Endothelial cell of umbilical vein (primary cell): Measurements from ENCODE around the gene EFCAB8. TPM values are rescaled to one million over a fixed set of nuclear protein-coding genes. Genes with fewer than 3 reads are reported as not detected.

Experiments used
- BruUV-seq: library from RNA; stranded (reverse); fragments of 400-500 nt; replicated peaks from 2 replicates; lab custom pipeline; 2021; lab: Mats Ljungman, UMichigan
- CTCF ChIA-PET: fragments of 300-600, 350-600 bp; sonication (Branson Sonifier 250); formaldehyde crosslinking; loops from one replicate; lab custom pipeline; 2021; ENCODE audit warnings: antibody characterized with exemption, inconsistent platforms; lab: Charles Lee
- POLR2A ChIA-PET: fragments of 300-600, 350-600 bp; sonication (Branson Sonifier 250); formaldehyde crosslinking; loops from one replicate; lab custom pipeline; 2021; ENCODE audit warnings: antibody characterized with exemption, inconsistent platforms; lab: Charles Lee
- DNase-seq: peaks from one replicate; pipeline ENCODE4 v3.0.0-alpha.2; 2011; ENCODE audit warnings: low read depth, low spot score
- FAIRE-seq: peaks from 2 replicates; lab custom pipeline; 2011; peaks lifted over from hg19 to GRCh38; lab: Jason Lieb, UNC
- H2AFZ ChIP-seq: 2 replicates; pipeline ENCODE4 v1.6.0; 2012; ENCODE audit warnings: low read depth, low read length, control low read depth, inconsistent platforms
- H3K27ac ChIP-seq: 2 replicates; pipeline ENCODE4 v1.5.1; 2011; ENCODE audit warnings: low read depth, mild to moderate bottlenecking, control low read depth, low read length, moderate library complexity; ENCODE audit not compliant: insufficient read depth
- H3K27me3 ChIP-seq, 2 experiments: 2 replicates each; pipeline versions ENCODE4 v1.6.0 to v1.6.1; 2011; ENCODE audit warnings: low read length in 2 of 2, mixed read lengths in 1 of 2; ENCODE audit not compliant: control insufficient read depth in 2 of 2, insufficient read depth in 2 of 2
- H3K36me3 ChIP-seq, 2 experiments: 2 replicates in 1 of 2; 3 replicates in 1 of 2; pipeline ENCODE4 v1.5.1; 2011; ENCODE audit warnings: low read length in 2 of 2, mild to moderate bottlenecking in 1 of 2, moderate library complexity in 1 of 2; ENCODE audit not compliant: control insufficient read depth in 2 of 2, insufficient read depth in 2 of 2; ENCODE audit errors: extremely low read depth in 1 of 2
- H3K4me1 ChIP-seq: 3 replicates; pipeline ENCODE4 v1.5.1; 2011; ENCODE audit warnings: mild to moderate bottlenecking, low read length; ENCODE audit not compliant: control insufficient read depth, insufficient read depth; ENCODE audit errors: extremely low read depth
- H3K4me2 ChIP-seq: 2 replicates; pipeline ENCODE4 v1.6.1; 2011; ENCODE audit warnings: low read length, control low read depth, mixed read lengths; ENCODE audit not compliant: insufficient read depth
- H3K4me3 ChIP-seq, 3 experiments: fragments of 200-600 bp in 1 of 3; sonication (generic), shearing (Covaris generic) in 1 of 3; replicated peaks in 1 of 3; 2 replicates each; pipeline ENCODE4 v1.5.1; 2011 to 2016; ENCODE audit warnings: control low read depth in 3 of 3, low read length in 3 of 3, mild to moderate bottlenecking in 2 of 3, inconsistent platforms in 1 of 3, low read depth in 1 of 3, moderate library complexity in 1 of 3; ENCODE audit not compliant: insufficient read depth in 1 of 3
- H3K79me2 ChIP-seq: 2 replicates; pipeline ENCODE4 v1.6.0; 2012; ENCODE audit warnings: low read length, inconsistent platforms; ENCODE audit not compliant: control insufficient read depth, insufficient read depth
- H3K9ac ChIP-seq: replicated peaks from 2 replicates; pipeline ENCODE3; 2011; ENCODE audit warnings: low read length, control low read depth; ENCODE audit not compliant: insufficient read depth; ENCODE audit errors: extremely low read depth
- H3K9me1 ChIP-seq: replicated peaks from 3 replicates; pipeline ENCODE4 v1.6.0; 2011; ENCODE audit warnings: mild to moderate bottlenecking, low read length; ENCODE audit not compliant: control insufficient read depth, insufficient read depth; ENCODE audit errors: extremely low read depth
- H3K9me3 ChIP-seq: replicated peaks from 2 replicates; pipeline ENCODE4 v1.5.1; 2012; ENCODE audit warnings: low read length, inconsistent platforms; ENCODE audit not compliant: control insufficient read depth, insufficient read depth
- H4K20me1 ChIP-seq: replicated peaks from 2 replicates; pipeline ENCODE3; 2011; ENCODE audit warnings: mild to moderate bottlenecking, low read length; ENCODE audit not compliant: control insufficient read depth, insufficient read depth; ENCODE audit errors: extremely low read depth
- EZH2 ChIP-seq: IDR thresholded peaks from 2 replicates; pipeline ENCODE4 v1.6.1; 2012; ENCODE audit warnings: borderline replicate concordance, low read depth, mild to moderate bottlenecking, moderate library complexity, low read length, inconsistent platforms; ENCODE audit not compliant: severe bottlenecking
- FOS ChIP-seq: IDR thresholded peaks from 2 replicates; pipeline ENCODE4 v1.6.1; 2011; ENCODE audit warnings: mild to moderate bottlenecking, low read length, moderate library complexity, borderline replicate concordance; ENCODE audit not compliant: insufficient read depth
- GATA2 ChIP-seq: IDR thresholded peaks from 2 replicates; pipeline ENCODE4 v1.7.0; 2011; ENCODE audit warnings: low read depth, mild to moderate bottlenecking, moderate library complexity, mixed read lengths, low read length; ENCODE audit not compliant: insufficient read length, insufficient read depth
- JUN ChIP-seq: IDR thresholded peaks from 2 replicates; pipeline ENCODE4 v1.6.1; 2011; ENCODE audit warnings: borderline replicate concordance, low read depth; ENCODE audit not compliant: insufficient read length, insufficient read depth
- MYC ChIP-seq: IDR thresholded peaks from one replicate; pipeline ENCODE4 v1.6.1; 2011; ENCODE audit warnings: mild to moderate bottlenecking, low read depth, low read length
- POLR2A ChIP-seq: IDR thresholded peaks from 2 replicates; pipeline ENCODE4 v1.6.1; 2012; ENCODE audit warnings: low read depth, mild to moderate bottlenecking, control low read depth, low read length
- POLR2AphosphoS5 ChIP-seq: IDR thresholded peaks from 2 replicates; pipeline ENCODE4 v1.6.1; 2012; ENCODE audit warnings: low read depth, mild to moderate bottlenecking, control low read depth, low read length, moderate library complexity; ENCODE audit not compliant: insufficient read depth
- dilution Hi-C: fragments of 300-500 bp; cut with MboI; formaldehyde crosslinking; loops from one replicate; pipeline ENCODE4 v1.15.0; 2019; ENCODE audit warnings: low sequenced_read_pairs; ENCODE audit not compliant: extremely low pct_ligation_motif_present
- intact Hi-C: fragments of 100-400 bp; cut with micrococcal nuclease; formaldehyde crosslinking; loops from one replicate; pipeline ENCODE4 v1.10.0; 2022
- polyA plus RNA-seq, 4 experiments: library from polyadenylated mRNA; depleted of rRNA in 3 of 4; stranded (reverse) in 3 of 4; unstranded in 1 of 4; fragments of >200 nt; gene quantifications; 2 replicates each; pipeline versions ENCODE4 v1.2.1 to v1.2.3, GENCODE V29; 2011 to 2012; ENCODE audit warnings: missing spikeins in 1 of 4
- total RNA-seq: library from RNA; stranded (reverse); gene quantifications from 2 replicates; pipeline ENCODE4 v1.2.3, GENCODE V29; 2021
- TF ChIP-seq, protein P1 (sequence below), 2 donors: IDR thresholded peaks; 1 replicate in 1 of 2; 2 replicates in 1 of 2; pipeline ENCODE4 v1.5.1; 2011; ENCODE audit warnings: low read length in 2 of 2, mild to moderate bottlenecking in 2 of 2, moderate library complexity in 2 of 2, control low read depth in 1 of 2, inconsistent platforms in 1 of 2, low read depth in 1 of 2; ENCODE audit not compliant: insufficient read depth in 1 of 2; ENCODE audit errors: extremely low read depth in 1 of 2
- TF ChIP-seq, protein P2 (sequence below): IDR thresholded peaks from 2 replicates; pipeline ENCODE4 v1.6.1; 2011; ENCODE audit not compliant: insufficient read depth, insufficient read length

EFCAB8 gene
- total and polyA plus RNA-seq, 2 donors (not counting 3 experiments of a cell fraction or from before 2014, with no cell fraction given) = 0.01 to 0.31 TPM

DNA sequence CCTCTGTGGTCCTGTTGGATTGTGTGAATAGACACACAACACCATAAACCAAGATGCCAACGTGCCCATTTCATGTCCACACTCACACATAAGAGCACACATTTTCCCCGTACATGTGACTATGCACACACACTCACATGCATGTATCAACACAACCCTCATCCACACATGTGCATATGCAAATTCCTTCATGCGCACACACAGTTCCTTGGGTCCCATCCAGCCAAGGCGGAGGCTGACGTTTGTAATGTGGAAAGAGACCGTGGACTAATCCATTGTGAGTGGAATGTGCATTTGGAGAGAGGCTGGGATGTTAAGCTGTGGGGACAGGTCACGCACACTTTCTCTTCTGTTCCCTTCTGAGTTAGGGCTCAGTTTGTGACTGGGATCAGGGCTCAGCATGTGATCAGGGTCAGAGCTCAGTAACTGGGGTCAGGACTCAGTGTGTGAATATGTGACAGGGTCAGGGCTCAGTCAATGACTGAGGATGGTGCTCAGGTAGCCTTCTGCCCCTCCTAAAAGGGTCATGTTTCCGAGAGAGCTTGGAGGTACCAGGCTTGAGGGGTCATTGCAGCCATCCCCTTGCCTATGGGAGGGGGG is 148.2 kb downstream of the EFCAB8 start:
- H3K27me3 ChIP-seq = no peaks in the 10 kb centered on the region
- no peaks in the 10 kb centered on the region for H4K20me1 ChIP-seq
- no peaks in the 10 kb centered on the region for H3K9me3 ChIP-seq
- H3K36me3 ChIP-seq = no peaks in the 10 kb centered on the region
- DNase-seq = no peak
- no peaks in the 10 kb centered on the region for H3K4me1 ChIP-seq
- no peak overlapping the region for H3K9ac ChIP-seq
- no peak for TF ChIP-seq POLR2AphosphoS5
- TF ChIP-seq MYC = no peak
- no peak for TF ChIP-seq EZH2
- TF ChIP-seq JUN = no peak
- TF ChIP-seq, protein P1, sequence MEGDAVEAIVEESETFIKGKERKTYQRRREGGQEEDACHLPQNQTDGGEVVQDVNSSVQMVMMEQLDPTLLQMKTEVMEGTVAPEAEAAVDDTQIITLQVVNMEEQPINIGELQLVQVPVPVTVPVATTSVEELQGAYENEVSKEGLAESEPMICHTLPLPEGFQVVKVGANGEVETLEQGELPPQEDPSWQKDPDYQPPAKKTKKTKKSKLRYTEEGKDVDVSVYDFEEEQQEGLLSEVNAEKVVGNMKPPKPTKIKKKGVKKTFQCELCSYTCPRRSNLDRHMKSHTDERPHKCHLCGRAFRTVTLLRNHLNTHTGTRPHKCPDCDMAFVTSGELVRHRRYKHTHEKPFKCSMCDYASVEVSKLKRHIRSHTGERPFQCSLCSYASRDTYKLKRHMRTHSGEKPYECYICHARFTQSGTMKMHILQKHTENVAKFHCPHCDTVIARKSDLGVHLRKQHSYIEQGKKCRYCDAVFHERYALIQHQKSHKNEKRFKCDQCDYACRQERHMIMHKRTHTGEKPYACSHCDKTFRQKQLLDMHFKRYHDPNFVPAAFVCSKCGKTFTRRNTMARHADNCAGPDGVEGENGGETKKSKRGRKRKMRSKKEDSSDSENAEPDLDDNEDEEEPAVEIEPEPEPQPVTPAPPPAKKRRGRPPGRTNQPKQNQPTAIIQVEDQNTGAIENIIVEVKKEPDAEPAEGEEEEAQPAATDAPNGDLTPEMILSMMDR (IDR thresholded peaks at IDR 0.05; ENCODE audit: extremely low read depth in 1 of 2, insufficient read depth in 1 of 2, low read depth in 1 of 2, low read length in 2 of 2) = no peak
- no peak for TF ChIP-seq GATA2
- TF ChIP-seq POLR2A = no peak
- TF ChIP-seq FOS = no peak
- TF ChIP-seq, protein P2, sequence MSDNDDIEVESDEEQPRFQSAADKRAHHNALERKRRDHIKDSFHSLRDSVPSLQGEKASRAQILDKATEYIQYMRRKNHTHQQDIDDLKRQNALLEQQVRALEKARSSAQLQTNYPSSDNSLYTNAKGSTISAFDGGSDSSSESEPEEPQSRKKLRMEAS = no peak
- no peaks in the 10 kb centered on the region for H3K79me2 ChIP-seq
- ChIA-PET POLR2A (no interaction called here), CTCF (interaction anchor here (0.9 to 2.7 kb wide), 2 partner anchors 11 to 105 kb away, joined by 3 to 28 read pairs; no protein-coding TSS in a partner anchor)
- intact Hi-C loops = loop anchor here (5.0 kb wide), 1 partner anchor 215 kb away; no protein-coding TSS in a partner anchor
- BruUV-seq = no TSS peak
- no peaks in the 10 kb centered on the region for H3K9me1 ChIP-seq
- H3K4me3 ChIP-seq = no peak overlapping the region
- no peak overlapping the region for H3K27ac ChIP-seq
- H3K4me2 ChIP-seq = no peak overlapping the region
- no peak for FAIRE-seq
- dilution Hi-C loops = no loop called here
- no peak overlapping the region for H2AFZ ChIP-seq
